GM12872 (cell line): ENCODE data around the gene RELT.

Experiments
- TF ChIP-seq, protein P1 (sequence below): IDR thresholded peaks from 3 replicates; pipeline ENCODE4 v1.5.1; 2011; ENCODE audit warnings: low read depth, mild to moderate bottlenecking, low read length, moderate library complexity; ENCODE audit not compliant: insufficient read depth

RELT gene

DNA sequence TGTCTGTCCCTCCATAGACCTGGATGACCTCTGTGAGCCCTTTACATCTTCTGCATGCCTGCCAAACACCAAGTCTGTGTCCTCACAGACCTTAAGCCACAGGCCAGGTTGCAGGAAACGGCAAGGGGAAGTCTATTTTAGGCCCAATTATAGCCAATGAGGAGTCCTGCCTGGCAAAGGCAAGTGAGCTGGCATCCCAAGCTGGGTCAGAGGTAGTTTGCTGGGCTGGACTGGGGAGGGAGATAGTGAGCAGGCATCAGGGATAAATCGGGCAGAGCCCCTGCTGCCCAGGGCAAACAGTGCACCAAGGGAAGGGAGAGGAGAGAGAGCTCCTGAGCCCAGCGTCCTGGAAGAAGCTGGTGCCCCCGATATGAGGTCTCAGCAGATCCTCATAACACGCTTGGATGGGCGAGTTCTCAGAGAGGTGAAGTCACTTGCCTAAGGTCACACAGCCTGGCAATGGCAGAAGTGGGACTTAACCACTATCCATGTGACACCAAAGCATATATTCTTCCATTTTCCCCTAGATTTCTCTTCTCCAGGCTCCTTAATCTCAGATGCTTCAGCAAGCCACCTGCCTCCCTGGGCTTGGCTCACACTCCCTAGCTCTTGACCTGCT is 3.7 kb upstream of the RELT start:
- TF ChIP-seq, protein P1, sequence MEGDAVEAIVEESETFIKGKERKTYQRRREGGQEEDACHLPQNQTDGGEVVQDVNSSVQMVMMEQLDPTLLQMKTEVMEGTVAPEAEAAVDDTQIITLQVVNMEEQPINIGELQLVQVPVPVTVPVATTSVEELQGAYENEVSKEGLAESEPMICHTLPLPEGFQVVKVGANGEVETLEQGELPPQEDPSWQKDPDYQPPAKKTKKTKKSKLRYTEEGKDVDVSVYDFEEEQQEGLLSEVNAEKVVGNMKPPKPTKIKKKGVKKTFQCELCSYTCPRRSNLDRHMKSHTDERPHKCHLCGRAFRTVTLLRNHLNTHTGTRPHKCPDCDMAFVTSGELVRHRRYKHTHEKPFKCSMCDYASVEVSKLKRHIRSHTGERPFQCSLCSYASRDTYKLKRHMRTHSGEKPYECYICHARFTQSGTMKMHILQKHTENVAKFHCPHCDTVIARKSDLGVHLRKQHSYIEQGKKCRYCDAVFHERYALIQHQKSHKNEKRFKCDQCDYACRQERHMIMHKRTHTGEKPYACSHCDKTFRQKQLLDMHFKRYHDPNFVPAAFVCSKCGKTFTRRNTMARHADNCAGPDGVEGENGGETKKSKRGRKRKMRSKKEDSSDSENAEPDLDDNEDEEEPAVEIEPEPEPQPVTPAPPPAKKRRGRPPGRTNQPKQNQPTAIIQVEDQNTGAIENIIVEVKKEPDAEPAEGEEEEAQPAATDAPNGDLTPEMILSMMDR: peak; percentile 49

DNA sequence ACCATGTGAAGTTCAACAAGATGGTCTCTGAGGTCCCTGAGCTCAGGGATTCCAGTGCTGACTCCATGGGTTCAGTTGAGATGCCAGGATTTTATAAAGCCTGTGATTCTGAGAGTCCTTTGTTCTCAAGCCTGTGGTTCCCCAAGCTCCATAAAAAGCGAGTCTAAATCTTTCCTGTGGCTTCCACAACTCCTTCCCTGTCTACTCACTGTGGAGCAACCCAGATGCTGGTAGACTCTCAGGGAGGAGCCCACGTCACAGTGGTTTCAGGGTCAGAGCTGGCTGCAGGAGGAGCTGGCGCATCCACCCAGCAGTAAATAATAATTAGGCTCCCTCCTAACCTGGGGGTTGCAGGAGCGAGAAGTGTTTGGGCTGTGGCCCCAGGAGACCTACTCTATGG is 2.0 kb upstream of the RELT start:
- TF ChIP-seq, protein P1: no peak

DNA sequence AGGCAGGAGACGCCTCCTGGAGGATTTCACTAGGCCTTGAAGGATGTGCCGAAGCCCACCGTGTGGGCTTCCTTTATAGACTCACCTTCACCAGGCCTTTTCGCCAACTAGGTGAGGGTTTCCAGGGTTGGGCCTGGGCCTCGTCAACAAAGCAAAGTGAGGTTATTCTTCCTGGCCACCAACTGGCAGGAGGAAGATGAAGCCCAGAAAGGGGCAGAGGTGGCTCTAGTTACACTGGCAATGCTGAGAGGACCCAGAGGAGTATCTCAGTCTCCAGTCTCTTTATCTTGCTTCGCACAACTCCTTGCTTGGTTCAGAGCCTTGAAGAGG is 404 bp upstream of the RELT start:
- TF ChIP-seq, protein P1: no peak

DNA sequence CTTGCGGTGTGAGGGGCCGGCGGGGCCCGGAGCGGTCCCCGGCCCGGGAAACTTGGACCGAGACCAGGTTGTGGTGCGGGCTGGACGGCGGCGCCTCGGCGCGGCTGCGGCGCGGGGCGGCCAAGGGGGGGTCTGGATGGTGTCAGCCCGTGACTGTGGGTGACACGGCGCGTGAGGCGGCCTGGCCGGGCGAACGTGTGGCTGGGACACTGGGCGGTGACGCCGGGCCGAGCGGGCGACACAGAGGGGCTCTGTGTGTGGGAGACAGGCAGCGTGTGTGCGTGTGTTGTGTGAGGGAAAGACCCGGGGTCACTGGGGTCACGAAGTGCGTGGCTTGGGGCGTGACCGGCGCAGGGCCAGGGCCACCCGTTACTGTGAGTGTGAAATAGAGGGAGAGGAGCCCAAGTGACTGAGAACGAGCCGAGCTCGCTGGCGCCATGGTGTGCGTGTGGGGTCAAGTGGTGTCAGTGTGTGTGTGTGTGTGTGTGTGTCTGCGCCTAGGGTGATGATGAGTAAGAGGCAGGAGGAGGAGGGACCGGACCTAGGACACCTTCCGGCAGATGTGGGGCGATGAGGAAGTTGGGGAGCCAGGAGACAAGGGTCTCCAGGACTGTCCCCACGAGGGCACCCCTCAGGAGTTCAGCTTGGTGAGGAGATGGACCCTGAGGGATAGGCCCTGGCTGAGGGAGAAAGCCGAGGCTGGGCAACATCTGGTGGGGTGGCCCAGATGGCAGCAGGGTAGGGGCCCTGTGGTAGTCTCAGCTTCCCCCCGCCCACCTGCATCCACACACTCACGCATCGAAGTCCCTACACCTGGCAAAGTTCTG is 817 bp downstream of the RELT start:
- TF ChIP-seq, protein P1: no peak

DNA sequence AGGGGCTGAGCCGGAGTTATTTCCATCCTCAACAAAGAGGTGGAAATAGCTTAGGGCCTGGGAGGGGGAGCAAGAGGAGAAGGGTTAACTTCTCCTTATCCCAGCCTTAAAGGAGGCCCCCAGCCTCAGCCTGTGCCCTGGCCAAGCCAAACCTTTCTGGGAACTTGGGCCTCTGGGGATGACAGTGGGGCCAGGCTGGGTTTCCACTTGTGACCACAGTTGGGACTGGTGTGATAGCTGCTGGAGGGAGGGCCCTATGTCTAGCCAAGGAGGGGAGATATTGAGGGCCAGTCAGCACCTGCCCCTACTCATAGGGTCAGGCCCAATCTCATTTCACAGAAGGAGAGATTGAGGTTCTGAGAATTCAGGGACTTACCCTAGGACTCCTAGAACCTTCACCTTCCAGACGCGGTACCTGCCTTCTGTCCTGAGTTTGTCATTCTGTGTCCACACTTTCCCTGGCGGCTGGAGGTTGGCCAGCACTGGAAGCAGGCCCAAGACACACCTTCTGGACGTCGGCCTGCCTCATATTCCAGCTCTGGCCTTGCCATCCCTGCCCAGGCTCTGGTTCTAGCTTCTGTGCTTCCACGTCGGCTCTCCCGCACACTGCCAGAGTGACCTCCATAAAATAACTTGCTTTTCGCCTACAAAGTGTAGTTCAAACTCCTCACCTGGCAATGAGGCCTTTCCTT is 3.1 kb downstream of the RELT start:
- TF ChIP-seq, protein P1: no peak

DNA sequence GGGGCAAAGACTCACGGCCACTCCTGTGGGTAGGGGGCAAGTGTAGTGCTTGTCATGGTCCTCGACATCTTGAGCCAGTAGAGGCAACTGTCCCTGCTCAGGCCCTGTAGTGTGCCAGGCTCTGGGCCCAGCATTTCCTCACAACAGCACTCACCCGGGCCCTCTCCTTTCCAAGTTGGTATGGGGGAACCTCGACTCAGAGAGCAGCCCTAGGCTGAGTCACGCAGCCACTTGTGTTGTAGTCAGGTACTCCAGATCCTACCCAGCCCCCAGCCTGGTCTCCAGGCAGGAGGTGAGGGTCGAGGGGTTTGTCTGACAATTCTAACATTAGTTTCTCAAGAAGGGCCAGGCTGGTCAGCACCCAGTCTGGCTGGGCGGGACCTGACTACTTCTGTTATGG is 4.1 kb downstream of the RELT start:
- TF ChIP-seq, protein P1: no peak

DNA sequence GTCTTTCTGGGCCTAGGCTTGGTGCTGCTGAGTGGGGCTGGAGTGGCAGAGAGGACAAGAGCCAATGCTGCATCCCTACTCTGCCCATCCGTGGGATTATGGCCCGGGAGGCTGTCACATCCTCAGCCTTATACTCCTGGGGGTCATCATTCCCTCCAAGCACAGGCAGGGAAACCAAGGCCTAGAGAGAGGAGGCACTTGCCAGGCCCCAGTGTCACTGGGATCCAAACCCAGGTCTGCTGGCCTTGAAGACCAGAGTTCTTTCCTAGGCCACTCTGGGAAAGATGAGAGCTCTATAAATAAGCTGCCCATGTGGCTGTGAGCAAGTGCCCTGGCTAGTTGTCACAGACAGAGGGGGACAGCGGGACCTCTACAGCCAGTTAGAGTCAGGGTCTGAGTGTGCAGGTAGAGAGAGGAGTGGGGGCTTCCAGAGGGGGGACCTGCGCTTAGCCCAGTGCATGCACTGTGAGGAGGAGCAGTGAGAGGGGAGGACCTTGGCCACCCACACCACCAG is 4.8 kb downstream of the RELT start:
- TF ChIP-seq, protein P1: no peak
